IMR-90 (cell line): ENCODE results near the gene RFX3. TPM values are rescaled to one million over a fixed set of nuclear protein-coding genes. Genes with fewer than 3 reads are reported as not detected.

Experiments used
- ATAC-seq: fragments of 200-7000 bp; cut with Tn5 transposase; 2 replicates; pipeline ENCODE4 v1.9.1; 2020; ENCODE audit warnings: low read depth, mild to moderate bottlenecking, moderate library complexity
- BruUV-seq: library from RNA; stranded (reverse); fragments of 400-500 nt; replicated peaks from 2 replicates; lab custom pipeline; 2021; lab: Mats Ljungman, UMichigan
- CTCF ChIA-PET: fragments of 300-600 bp; formaldehyde crosslinking; extraction: SDS; loops from one replicate; lab custom pipeline; 2021; ENCODE audit warnings: antibody characterized with exemption; lab: Yijun Ruan, JAX
- POLR2A ChIA-PET: fragments of 300-600 bp; sonication (Branson Sonifier 250); formaldehyde crosslinking; loops from one replicate; lab custom pipeline; 2022; ENCODE audit warnings: antibody characterized with exemption; ENCODE audit not compliant: unreplicated experiment; lab: Charles Lee
- DNase-seq: peaks from one replicate; pipeline ENCODE4 v3.0.0; 2013
- H2AFZ ChIP-seq: replicated peaks from 2 replicates; pipeline ENCODE3; 2013; ENCODE audit warnings: low read length, mild to moderate bottlenecking; ENCODE audit not compliant: poor library complexity
- H2AK5ac ChIP-seq: 2 replicates; pipeline ENCODE4 v1.6.1; 2013; ENCODE audit warnings: low read depth, low read length, inconsistent platforms
- H2AK9ac ChIP-seq: replicated peaks from 2 replicates; pipeline ENCODE3; 2013; ENCODE audit warnings: mild to moderate bottlenecking, low read depth, low read length, moderate library complexity; ENCODE audit not compliant: poor library complexity
- H2BK120ac ChIP-seq: 2 replicates; pipeline ENCODE4 v1.6.1; 2013; ENCODE audit warnings: low read depth, low read length, inconsistent platforms
- H2BK15ac ChIP-seq: 3 replicates; pipeline ENCODE4 v1.6.1; 2013; ENCODE audit warnings: low read depth, low read length, inconsistent platforms
- H2BK20ac ChIP-seq: 2 replicates; pipeline ENCODE4 v1.6.1; 2013; ENCODE audit warnings: low read depth, mild to moderate bottlenecking, inconsistent platforms, low read length, moderate library complexity
- H2BK5ac ChIP-seq: 2 replicates; pipeline ENCODE4 v1.6.1; 2013; ENCODE audit warnings: mild to moderate bottlenecking, low read depth, low read length, inconsistent platforms; ENCODE audit not compliant: poor library complexity, severe bottlenecking
- H3K14ac ChIP-seq: replicated peaks from 2 replicates; pipeline ENCODE4 v1.6.1; 2013; ENCODE audit warnings: low read depth, low read length, inconsistent platforms
- H3K18ac ChIP-seq: 2 replicates; pipeline ENCODE4 v1.6.1; 2013; ENCODE audit warnings: low read depth, low read length, control low read depth
- H3K23ac ChIP-seq: 2 replicates; pipeline ENCODE4 v1.6.1; 2013; ENCODE audit warnings: low read depth, low read length, inconsistent platforms
- H3K27ac ChIP-seq: 2 replicates; pipeline ENCODE4 v1.5.1; 2013; ENCODE audit warnings: mild to moderate bottlenecking, control low read depth, low read length; ENCODE audit not compliant: insufficient read depth
- H3K27me3 ChIP-seq: 2 replicates; pipeline ENCODE4 v1.6.1; 2013; ENCODE audit warnings: low read length; ENCODE audit not compliant: control insufficient read depth, insufficient read depth
- H3K36me3 ChIP-seq: 2 replicates; pipeline ENCODE4 v1.6.1; 2013; ENCODE audit warnings: low read length, mixed read lengths; ENCODE audit not compliant: control insufficient read depth, insufficient read depth
- H3K4ac ChIP-seq: 2 replicates; pipeline ENCODE4 v1.6.1; 2013; ENCODE audit warnings: low read depth, low read length, inconsistent platforms
- H3K4me1 ChIP-seq: 2 replicates; pipeline ENCODE4 v1.6.1; 2013; ENCODE audit warnings: low read length, mixed read lengths; ENCODE audit not compliant: control insufficient read depth, insufficient read depth
- H3K4me2 ChIP-seq: 2 replicates; pipeline ENCODE4 v1.6.1; 2013; ENCODE audit warnings: low read depth, mild to moderate bottlenecking, control low read depth, low read length, moderate library complexity
- H3K4me3 ChIP-seq: 2 replicates; pipeline ENCODE4 v1.5.1; 2013; ENCODE audit warnings: low read depth, mild to moderate bottlenecking, control low read depth, low read length, moderate library complexity; ENCODE audit not compliant: insufficient read depth
- H3K56ac ChIP-seq: 2 replicates; pipeline ENCODE4 v1.6.1; 2013; ENCODE audit warnings: low read length, inconsistent platforms; ENCODE audit not compliant: insufficient read depth; ENCODE audit errors: extremely low read depth
- H3K79me1 ChIP-seq, 2 experiments: 2 replicates each; pipeline ENCODE4 v1.6.1; 2013; ENCODE audit warnings: low read length in 2 of 2, inconsistent platforms in 1 of 2, low read depth in 1 of 2
- H3K9ac ChIP-seq: 2 replicates; pipeline ENCODE4 v1.6.1; 2013; ENCODE audit warnings: low read depth, low read length, control low read depth
- H3K9me1 ChIP-seq: 2 replicates; pipeline ENCODE4 v1.6.1; 2013; ENCODE audit warnings: low read length, inconsistent platforms; ENCODE audit not compliant: insufficient read depth
- H3K9me3 ChIP-seq: 2 replicates; pipeline ENCODE4 v1.6.1; 2013; ENCODE audit warnings: low read length; ENCODE audit not compliant: control insufficient read depth, insufficient read depth
- H4K20me1 ChIP-seq: 2 replicates; pipeline ENCODE4 v1.6.1; 2013; ENCODE audit warnings: low read length, inconsistent platforms; ENCODE audit not compliant: insufficient read depth
- H4K5ac ChIP-seq: 2 replicates; pipeline ENCODE4 v1.6.1; 2013; ENCODE audit warnings: mild to moderate bottlenecking, low read depth, low read length, control low read depth
- H4K8ac ChIP-seq, 2 experiments: 2 replicates each; pipeline ENCODE4 v1.6.1; 2013; ENCODE audit warnings: low read depth in 2 of 2, low read length in 2 of 2, control low read depth in 1 of 2, inconsistent platforms in 1 of 2
- H4K91ac ChIP-seq: 2 replicates; pipeline ENCODE4 v1.6.1; 2013; ENCODE audit warnings: low read depth, low read length, inconsistent platforms; ENCODE audit not compliant: insufficient read depth
- BHLHE40 ChIP-seq: fragments of 150-350 bp; IDR thresholded peaks from 2 replicates; pipeline ENCODE4 v1.6.1; 2016; ENCODE audit warnings: mild to moderate bottlenecking, low read depth, low read length
- CEBPB ChIP-seq: IDR thresholded peaks from 2 replicates; pipeline ENCODE4 v1.6.1; 2012; ENCODE audit warnings: low read depth, low read length, improper control_type of control experiment
- CHD1 ChIP-seq: IDR thresholded peaks from 2 replicates; pipeline ENCODE4 v1.6.1; 2012; ENCODE audit warnings: low read depth, low read length, improper control_type of control experiment
- MAFK ChIP-seq: IDR thresholded peaks from 2 replicates; pipeline ENCODE4 v1.6.1; 2012; ENCODE audit warnings: low read depth, low read length, improper control_type of control experiment
- MAZ ChIP-seq: IDR thresholded peaks from 2 replicates; pipeline ENCODE4 v1.6.1; 2012; ENCODE audit warnings: low read depth, mild to moderate bottlenecking, low read length, improper control_type of control experiment, moderate library complexity, borderline replicate concordance
- MXI1 ChIP-seq: IDR thresholded peaks from 2 replicates; pipeline ENCODE4 v1.6.1; 2012; ENCODE audit warnings: low read depth, mild to moderate bottlenecking, low read length, moderate library complexity, borderline replicate concordance
- POLR2A ChIP-seq: IDR thresholded peaks from 2 replicates; pipeline ENCODE4 v1.6.1; 2012; ENCODE audit warnings: mild to moderate bottlenecking, low read depth, low read length
- RAD21 ChIP-seq: IDR thresholded peaks from 2 replicates; pipeline ENCODE4 v1.6.1; 2012; ENCODE audit warnings: low read length, improper control_type of control experiment
- RCOR1 ChIP-seq: IDR thresholded peaks from 2 replicates; pipeline ENCODE4 v1.6.1; 2012; ENCODE audit warnings: mild to moderate bottlenecking, low read length, improper control_type of control experiment; ENCODE audit not compliant: insufficient replicate concordance
- RFX5 ChIP-seq: IDR thresholded peaks from 2 replicates; pipeline ENCODE4 v1.8.0; 2012; ENCODE audit warnings: low read depth, mild to moderate bottlenecking, low read length, moderate library complexity
- WGBS, 2 experiments: methylation state at CpG; one replicate each; pipeline versions ENCODE4 v1.1.5 to v1.1.7; 2013; ENCODE audit warnings: missing lambda C conversion rate in 2 of 2; ENCODE audit not compliant: insufficient read length in 1 of 2; ENCODE audit errors: extremely low coverage in 2 of 2; 5-methylcytosine and 5-hydroxymethylcytosine counted together
- dilution Hi-C: fragments of 300-500 bp; cut with HindIII; formaldehyde crosslinking; loops from one replicate; pipeline ENCODE4 v1.14.3; 2018; ENCODE audit warnings: low sequenced_read_pairs; ENCODE audit not compliant: unreplicated experiment
- in situ Hi-C: fragments of 300-500 bp; cut with MboI; formaldehyde crosslinking; loops from 3 replicates; pipeline ENCODE4 v1.14.3; 2019; ENCODE audit warnings: low sequenced_read_pairs, inconsistent platforms, mixed read lengths
- intact Hi-C: fragments of 100-400 bp; cut with micrococcal nuclease; formaldehyde crosslinking; loops from 2 replicates; pipeline ENCODE4 v1.10.0; 2022
- polyA plus RNA-seq, 3 experiments: library from polyadenylated mRNA; depleted of rRNA; stranded (reverse); fragments of >200 nt; gene quantifications; 2 replicates each; pipeline ENCODE4 v1.2.3, GENCODE V29; 2012; ENCODE audit warnings: low replicate concordance in 1 of 3
- total RNA-seq: library from RNA; depleted of rRNA; stranded (reverse); fragments of >200 nt; gene quantifications from 2 replicates; pipeline ENCODE4 v1.2.3, GENCODE V29; 2012
- TF ChIP-seq, protein P1 (sequence below): fragments of 150-350 bp; IDR thresholded peaks from 2 replicates; pipeline ENCODE4 v1.6.1; 2016; ENCODE audit warnings: low read depth, mild to moderate bottlenecking, low read length, moderate library complexity, borderline replicate concordance
- TF ChIP-seq, protein P2 (sequence below): conservative IDR thresholded peaks from 2 replicates; pipeline ENCODE4 v1.5.1; 2012; ENCODE audit warnings: mild to moderate bottlenecking, low read depth, low read length, improper control_type of control experiment

RFX3 gene
- total and polyA plus RNA-seq, 2 of the 4 experiments (the other 2 are of a cell fraction), result 1.7 to 2.7 TPM

DNA sequence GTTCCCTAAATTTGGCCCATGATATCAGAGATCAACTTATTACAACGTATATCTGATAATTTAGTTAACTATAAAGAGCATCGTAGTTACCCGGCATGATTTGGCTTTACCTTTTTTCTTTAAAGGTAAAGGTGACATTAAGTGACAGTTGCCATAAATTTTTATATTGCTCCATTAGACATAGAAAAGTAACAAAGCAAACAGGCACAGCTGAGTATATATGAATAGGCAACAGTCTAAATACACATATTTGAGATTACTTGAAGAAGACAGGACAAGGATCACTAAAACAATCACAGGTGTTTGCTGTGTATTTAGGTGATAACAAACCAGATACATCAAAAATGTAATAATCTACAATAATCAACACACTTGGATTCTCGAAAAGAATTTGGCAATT is 34.8 kb downstream of the RFX3 start:
- Histone ChIP-seq H4K20me1 (no peaks in the 10 kb centered on the region), H3K56ac (no peak overlapping the region), H4K8ac (no peak overlapping the region), H3K4me2 (no peak overlapping the region), H3K36me3 (no peaks in the 10 kb centered on the region), H3K23ac (no peak overlapping the region), H2BK5ac (no peak overlapping the region), H3K18ac (no peak overlapping the region), H3K14ac (no peak overlapping the region), H2AK5ac (no peak overlapping the region), H2BK20ac (no peak overlapping the region), H4K91ac (no peak overlapping the region), H3K9me1 (no peaks in the 10 kb centered on the region), H3K4me3 (no peak overlapping the region), H2AK9ac (no peak overlapping the region), H2BK15ac (no peak overlapping the region), H3K27me3 (no peaks in the 10 kb centered on the region), H3K27ac (no peak overlapping the region), H2BK120ac (no peak overlapping the region), H3K9me3 (no peaks in the 10 kb centered on the region), H4K5ac (no peak overlapping the region), H3K79me1 (no peaks in the 10 kb centered on the region; a peak in 1 of 4 replicates), H3K4ac (no peak overlapping the region), H3K4me1 (no peaks in the 10 kb centered on the region), H2AFZ (no peak overlapping the region), H3K9ac (no peak overlapping the region)
- WGBS, 2 experiments, result no CpG with 5 or more reads among the region's 4 CpGs
- ChIA-PET CTCF (no interaction called here), POLR2A (no interaction called here)
- dilution Hi-C loops (no loop called here), in situ Hi-C loops (no loop called here), intact Hi-C loops (no loop called here)
- BruUV-seq, result no TSS peak
- no peak for DNase-seq
- no peak for ATAC-seq
- TF ChIP-seq, protein P1, sequence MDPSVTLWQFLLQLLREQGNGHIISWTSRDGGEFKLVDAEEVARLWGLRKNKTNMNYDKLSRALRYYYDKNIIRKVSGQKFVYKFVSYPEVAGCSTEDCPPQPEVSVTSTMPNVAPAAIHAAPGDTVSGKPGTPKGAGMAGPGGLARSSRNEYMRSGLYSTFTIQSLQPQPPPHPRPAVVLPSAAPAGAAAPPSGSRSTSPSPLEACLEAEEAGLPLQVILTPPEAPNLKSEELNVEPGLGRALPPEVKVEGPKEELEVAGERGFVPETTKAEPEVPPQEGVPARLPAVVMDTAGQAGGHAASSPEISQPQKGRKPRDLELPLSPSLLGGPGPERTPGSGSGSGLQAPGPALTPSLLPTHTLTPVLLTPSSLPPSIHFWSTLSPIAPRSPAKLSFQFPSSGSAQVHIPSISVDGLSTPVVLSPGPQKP, result no peak
- TF ChIP-seq, protein P2, sequence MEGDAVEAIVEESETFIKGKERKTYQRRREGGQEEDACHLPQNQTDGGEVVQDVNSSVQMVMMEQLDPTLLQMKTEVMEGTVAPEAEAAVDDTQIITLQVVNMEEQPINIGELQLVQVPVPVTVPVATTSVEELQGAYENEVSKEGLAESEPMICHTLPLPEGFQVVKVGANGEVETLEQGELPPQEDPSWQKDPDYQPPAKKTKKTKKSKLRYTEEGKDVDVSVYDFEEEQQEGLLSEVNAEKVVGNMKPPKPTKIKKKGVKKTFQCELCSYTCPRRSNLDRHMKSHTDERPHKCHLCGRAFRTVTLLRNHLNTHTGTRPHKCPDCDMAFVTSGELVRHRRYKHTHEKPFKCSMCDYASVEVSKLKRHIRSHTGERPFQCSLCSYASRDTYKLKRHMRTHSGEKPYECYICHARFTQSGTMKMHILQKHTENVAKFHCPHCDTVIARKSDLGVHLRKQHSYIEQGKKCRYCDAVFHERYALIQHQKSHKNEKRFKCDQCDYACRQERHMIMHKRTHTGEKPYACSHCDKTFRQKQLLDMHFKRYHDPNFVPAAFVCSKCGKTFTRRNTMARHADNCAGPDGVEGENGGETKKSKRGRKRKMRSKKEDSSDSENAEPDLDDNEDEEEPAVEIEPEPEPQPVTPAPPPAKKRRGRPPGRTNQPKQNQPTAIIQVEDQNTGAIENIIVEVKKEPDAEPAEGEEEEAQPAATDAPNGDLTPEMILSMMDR, result no peak
- TF ChIP-seq MAFK (no peak), POLR2A (no peak), CHD1 (no peak), RFX5 (no peak), MAZ (no peak), CEBPB (no peak), RAD21 (no peak), MXI1 (no peak), BHLHE40 (no peak), RCOR1 (no peak)
